Tongue (tissue), 2 donors: Measurements from ENCODE around the gene TTC1. TPM values are rescaled to one million over a fixed set of nuclear protein-coding genes. Genes with fewer than 3 reads are reported as not detected.
"Not testable (repeated sequence)": the region's sequence is repeated elsewhere in the genome, so short reads cannot be mapped to it uniquely, and the experiment has no call there.

Experiments
- DNase-seq: peaks from one replicate; pipeline ENCODE4 v3.0.0-alpha.2; 2015
- total RNA-seq: library from RNA; depleted of rRNA; stranded (reverse); fragments of >200 nt; gene quantifications from one replicate; pipeline ENCODE4 v1.2.3, GENCODE V29; 2014

The TTC1 gene
- total RNA-seq, 1 donor from 2014 or later: 42.2 TPM

- DNase-seq: peak; percentile 43
Observed at GRCh38 chr5:160001457-160001856, 7.5 kb upstream of the TTC1 start.

- no peak for DNase-seq
Observed at GRCh38 chr5:160007514-160007913, 1.4 kb upstream of the TTC1 start.

- DNase-seq: not testable (repeated sequence)
Observed at GRCh38 chr5:160008529-160008876, 436 bp upstream of the TTC1 start.

GRCh38 chr5:160009591-160009989 lies 651 bp downstream of the TTC1 start:
- no peak for DNase-seq

- DNase-seq: no peak
Observed at GRCh38 chr5:160011471-160011870, 2.5 kb downstream of the TTC1 start.

- not testable (repeated sequence) for DNase-seq
Observed at GRCh38 chr5:160014197-160014596, 5.3 kb downstream of the TTC1 start.

GRCh38 chr5:160018945-160019625 lies 10.1 kb downstream of the TTC1 start:
- DNase-seq: no peak

- DNase-seq: no peak
Observed at GRCh38 chr5:160020266-160020770, 11.4 kb downstream of the TTC1 start.

GRCh38 chr5:160020964-160021363 lies 12.0 kb downstream of the TTC1 start:
- no peak for DNase-seq

GRCh38 chr5:160021831-160022446 lies 13.0 kb downstream of the TTC1 start:
- peak; percentile 88 for DNase-seq

GRCh38 chr5:160023007-160023907 lies 14.3 kb downstream of the TTC1 start:
- DNase-seq: no peak

GRCh38 chr5:160023908-160024630 lies 15.1 kb downstream of the TTC1 start:
- DNase-seq: no peak

GRCh38 chr5:160029004-160029403 lies 20.1 kb downstream of the TTC1 start:
- DNase-seq: no peak

GRCh38 chr5:160029540-160030139 lies 20.7 kb downstream of the TTC1 start:
- DNase-seq: no peak

- DNase-seq: no peak
Observed at GRCh38 chr5:160030631-160031377, 21.9 kb downstream of the TTC1 start.

GRCh38 chr5:160033546-160034252 lies 24.8 kb downstream of the TTC1 start:
- no peak for DNase-seq

GRCh38 chr5:160036243-160036642 lies 27.3 kb downstream of the TTC1 start:
- DNase-seq: no peak

GRCh38 chr5:160036884-160037283 lies 27.9 kb downstream of the TTC1 start:
- DNase-seq: no peak

GRCh38 chr5:160039810-160040470 lies 31.0 kb downstream of the TTC1 start:
- DNase-seq: no peak

- no peak for DNase-seq
Observed at GRCh38 chr5:160040471-160040835, 31.5 kb downstream of the TTC1 start.
